GM19035 (cell line): Measurements from ENCODE around the gene STX8.
"Not testable (repeated sequence)": the region's sequence is repeated elsewhere in the genome, so short reads cannot be mapped to it uniquely, and the experiment has no call there.

Experiments used
- ATAC-seq: cut with Tn5 transposase; IDR thresholded peaks from one replicate; pipeline ENCODE4 v1.9.1; 2021; ENCODE audit not compliant: unreplicated experiment

STX8 gene

GRCh38 chr17:9408381-9408780, 167.2 kb downstream of the STX8 start:
- ATAC-seq, result no peak

GRCh38 chr17:9406046-9406606, 169.5 kb downstream of the STX8 start:
- no peak for ATAC-seq

- no peak for ATAC-seq
These were observed 172.4 kb downstream of the STX8 start for GRCh38 chr17:9403257-9403656.

GRCh38 chr17:9402590-9403199, 172.9 kb downstream of the STX8 start:
- ATAC-seq, result no peak

GRCh38 chr17:9401434-9401833, 174.2 kb downstream of the STX8 start:
- ATAC-seq, result no peak

GRCh38 chr17:9389111-9389527, 186.5 kb downstream of the STX8 start:
- peak; percentile 62 for ATAC-seq

- no peak for ATAC-seq
These were observed 189.2 kb downstream of the STX8 start for GRCh38 chr17:9386401-9386800.

- no peak for ATAC-seq
These were observed 191.8 kb downstream of the STX8 start for GRCh38 chr17:9383826-9384225.

- ATAC-seq, result no peak
These were observed 193.0 kb downstream of the STX8 start for GRCh38 chr17:9382626-9383025.

- no peak for ATAC-seq
These were observed 194.6 kb downstream of the STX8 start for GRCh38 chr17:9381068-9381467.

- no peak for ATAC-seq
These were observed 195.3 kb downstream of the STX8 start for GRCh38 chr17:9380361-9380760.

- ATAC-seq, result not testable (repeated sequence)
These were observed 199.4 kb downstream of the STX8 start for GRCh38 chr17:9376177-9376576.

- no peak for ATAC-seq
These were observed 204.6 kb downstream of the STX8 start for GRCh38 chr17:9371019-9371418.

- ATAC-seq, result no peak
These were observed 205.2 kb downstream of the STX8 start for GRCh38 chr17:9370467-9370866.

GRCh38 chr17:9368631-9369030, 207.0 kb downstream of the STX8 start:
- ATAC-seq, result no peak

- ATAC-seq, result no peak
These were observed 208.5 kb downstream of the STX8 start for GRCh38 chr17:9367156-9367555.

GRCh38 chr17:9364837-9365430, 210.7 kb downstream of the STX8 start:
- ATAC-seq, result no peak

- no peak for ATAC-seq
These were observed 211.9 kb downstream of the STX8 start for GRCh38 chr17:9363440-9364350.

- ATAC-seq, result no peak
These were observed 214.2 kb downstream of the STX8 start for GRCh38 chr17:9361188-9361955.

GRCh38 chr17:9360677-9361081, 214.9 kb downstream of the STX8 start:
- ATAC-seq, result no peak

GRCh38 chr17:9356488-9356911, 219.1 kb downstream of the STX8 start:
- no peak for ATAC-seq
